HepG2 (cell line): ENCODE measurements around the gene QRSL1. TPM values are rescaled to one million over a fixed set of nuclear protein-coding genes. Genes with fewer than 3 reads are reported as not detected.

Source experiments
- EP300 ChIP-seq, 3 experiments: sonication (generic) in 1 of 3; formaldehyde crosslinking in 1 of 3; IDR thresholded peaks; 2 replicates each; pipeline versions ENCODE4 v1.5.1 to v1.6.1; 2011 to 2020; ENCODE audit warnings: low read depth in 2 of 3, low read length in 2 of 3, borderline replicate concordance in 1 of 3, improper control_type of control experiment in 1 of 3, mild to moderate bottlenecking in 1 of 3, missing genetic modification reagents in 1 of 3, moderate library complexity in 1 of 3
- ETV6 ChIP-seq: sonication (generic); formaldehyde crosslinking; conservative IDR thresholded peaks from 2 replicates; pipeline ENCODE4 v1.4.0; 2020; ENCODE audit warnings: missing genetic modification reagents
- KMT2A ChIP-seq: sonication (generic); formaldehyde crosslinking; IDR thresholded peaks from 2 replicates; pipeline ENCODE4 v1.4.0; 2020; ENCODE audit warnings: missing genetic modification reagents
- MBD4 ChIP-seq: IDR thresholded peaks from 2 replicates; pipeline ENCODE4 v1.6.1; 2012; ENCODE audit warnings: low read length, inconsistent platforms, borderline replicate concordance
- PRPF4 ChIP-seq: fragments of 200-400 bp; formaldehyde crosslinking; IDR thresholded peaks from 2 replicates; pipeline ENCODE4 v1.6.1; 2016; ENCODE audit warnings: low read length, low read depth; ENCODE audit not compliant: poor library complexity, severe bottlenecking
- ZNF337 ChIP-seq: sonication (generic); formaldehyde crosslinking; IDR thresholded peaks from 2 replicates; pipeline ENCODE4 v1.5.1; 2020; ENCODE audit warnings: missing genetic modification reagents, low read depth, mild to moderate bottlenecking, borderline replicate concordance
- ZNF550 ChIP-seq: sonication (generic); formaldehyde crosslinking; IDR thresholded peaks from 2 replicates; pipeline ENCODE4 v1.4.0; 2020; ENCODE audit warnings: mild to moderate bottlenecking, missing genetic modification reagents, borderline replicate concordance
- ZNF75D ChIP-seq: sonication (generic); formaldehyde crosslinking; IDR thresholded peaks from 2 replicates; pipeline ENCODE4 v1.8.1; 2023; ENCODE audit warnings: missing genetic modification reagents, mild to moderate bottlenecking, borderline replicate concordance
- polyA plus RNA-seq, 8 experiments: library from polyadenylated mRNA; depleted of rRNA in 3 of 8; stranded (reverse) in 7 of 8; unstranded in 1 of 8; fragments of >200 nt; fragmentation: Illumina TruSeq in 4 of 8; extraction: Trizol in 4 of 8; gene quantifications; 2 replicates each; pipeline versions ENCODE4 v1.2.1 to v1.2.3, GENCODE V29; 2011 to 2016; ENCODE audit warnings: low read depth in 4 of 8, missing spikeins in 1 of 8, mixed read lengths in 1 of 8; ENCODE audit not compliant: insufficient read depth in 1 of 8
- total RNA-seq, 5 experiments: library from RNA; depleted of rRNA; stranded (reverse); fragments of >200 nt; fragmentation: Illumina TruSeq; extraction: Trizol; gene quantifications; 2 replicates each; pipeline ENCODE4 v1.2.3, GENCODE V29; 2016; ENCODE audit warnings: low read depth in 1 of 5
- TF ChIP-seq, protein P1 (sequence below): sonication (generic); formaldehyde crosslinking; IDR thresholded peaks from 2 replicates; pipeline ENCODE4 v1.4.0; 2020; ENCODE audit warnings: mild to moderate bottlenecking, missing genetic modification reagents
- TF ChIP-seq, protein P2 (sequence below): sonication (generic); formaldehyde crosslinking; IDR thresholded peaks from 2 replicates; pipeline ENCODE4 v1.4.0; 2020; ENCODE audit warnings: low read depth, mild to moderate bottlenecking, missing genetic modification reagents
- TF ChIP-seq, protein P3 (sequence below): sonication (generic); formaldehyde crosslinking; IDR thresholded peaks from 2 replicates; pipeline ENCODE4 v1.4.0; 2020; ENCODE audit warnings: mild to moderate bottlenecking, low read depth, missing genetic modification reagents
- TF ChIP-seq, protein P4 (sequence below), 2 experiments: sonication (generic) in 1 of 2; formaldehyde crosslinking in 1 of 2; IDR thresholded peaks; 2 replicates each; pipeline versions ENCODE4 v1.5.1 to v1.6.1; 2011 to 2020; ENCODE audit warnings: borderline replicate concordance in 1 of 2, low read depth in 1 of 2, low read length in 1 of 2, mild to moderate bottlenecking in 1 of 2, missing genetic modification reagents in 1 of 2, moderate library complexity in 1 of 2

QRSL1 gene
- total and polyA plus RNA-seq, 2 of the 13 experiments (the other 11 are each of a cell fraction or from before 2014, with no cell fraction given), result 8.2 to 22.3 TPM

DNA sequence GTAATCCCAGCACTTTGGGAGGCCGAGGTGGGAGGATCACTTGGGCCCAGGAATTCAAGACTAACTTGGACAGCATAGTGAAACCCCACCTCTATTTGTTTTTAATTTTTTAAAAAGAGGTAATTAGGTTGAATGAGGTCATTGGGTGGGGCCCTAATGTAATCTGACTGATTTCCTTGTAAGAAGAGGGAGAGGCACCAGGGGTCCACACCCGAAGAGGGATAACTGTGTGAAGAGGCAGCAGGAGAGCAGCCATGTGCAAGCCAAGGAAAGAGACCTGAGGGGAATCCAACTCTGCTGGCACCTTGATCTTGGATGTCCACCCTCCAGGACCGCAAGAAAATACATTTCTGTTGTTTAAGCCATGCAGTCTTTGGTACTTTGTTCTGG lies 63.4 kb downstream of the QRSL1 start (continued):
- TF ChIP-seq, protein P1, sequence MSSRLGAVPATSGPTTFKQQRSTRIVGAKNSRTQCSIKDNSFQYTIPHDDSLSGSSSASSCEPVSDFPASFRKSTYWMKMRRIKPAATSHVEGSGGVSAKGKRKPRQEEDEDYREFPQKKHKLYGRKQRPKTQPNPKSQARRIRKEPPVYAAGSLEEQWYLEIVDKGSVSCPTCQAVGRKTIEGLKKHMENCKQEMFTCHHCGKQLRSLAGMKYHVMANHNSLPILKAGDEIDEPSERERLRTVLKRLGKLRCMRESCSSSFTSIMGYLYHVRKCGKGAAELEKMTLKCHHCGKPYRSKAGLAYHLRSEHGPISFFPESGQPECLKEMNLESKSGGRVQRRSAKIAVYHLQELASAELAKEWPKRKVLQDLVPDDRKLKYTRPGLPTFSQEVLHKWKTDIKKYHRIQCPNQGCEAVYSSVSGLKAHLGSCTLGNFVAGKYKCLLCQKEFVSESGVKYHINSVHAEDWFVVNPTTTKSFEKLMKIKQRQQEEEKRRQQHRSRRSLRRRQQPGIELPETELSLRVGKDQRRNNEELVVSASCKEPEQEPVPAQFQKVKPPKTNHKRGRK (CRISPR knock-in tag), result no peak
- TF ChIP-seq ETV6 (CRISPR knock-in tag) (no peak), EP300 (IDR thresholded peaks at IDR 0.05; ENCODE audit: low read depth in 2 of 2, low read length in 2 of 2) (no peak), EP300 (CRISPR knock-in tag; IDR thresholded peaks at IDR 0.05; ENCODE audit: borderline replicate concordance) (no peak), PRPF4 (no peak), ZNF550 (no peak), ZNF337 (CRISPR knock-in tag) (no peak), KMT2A (CRISPR knock-in tag) (no peak), ZNF75D (CRISPR knock-in tag) (no peak), MBD4 (no peak)
- TF ChIP-seq, protein P2, sequence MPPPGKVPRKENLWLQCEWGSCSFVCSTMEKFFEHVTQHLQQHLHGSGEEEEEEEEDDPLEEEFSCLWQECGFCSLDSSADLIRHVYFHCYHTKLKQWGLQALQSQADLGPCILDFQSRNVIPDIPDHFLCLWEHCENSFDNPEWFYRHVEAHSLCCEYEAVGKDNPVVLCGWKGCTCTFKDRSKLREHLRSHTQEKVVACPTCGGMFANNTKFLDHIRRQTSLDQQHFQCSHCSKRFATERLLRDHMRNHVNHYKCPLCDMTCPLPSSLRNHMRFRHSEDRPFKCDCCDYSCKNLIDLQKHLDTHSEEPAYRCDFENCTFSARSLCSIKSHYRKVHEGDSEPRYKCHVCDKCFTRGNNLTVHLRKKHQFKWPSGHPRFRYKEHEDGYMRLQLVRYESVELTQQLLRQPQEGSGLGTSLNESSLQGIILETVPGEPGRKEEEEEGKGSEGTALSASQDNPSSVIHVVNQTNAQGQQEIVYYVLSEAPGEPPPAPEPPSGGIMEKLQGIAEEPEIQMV (CRISPR knock-in tag), result no peak
- TF ChIP-seq, protein P3, sequence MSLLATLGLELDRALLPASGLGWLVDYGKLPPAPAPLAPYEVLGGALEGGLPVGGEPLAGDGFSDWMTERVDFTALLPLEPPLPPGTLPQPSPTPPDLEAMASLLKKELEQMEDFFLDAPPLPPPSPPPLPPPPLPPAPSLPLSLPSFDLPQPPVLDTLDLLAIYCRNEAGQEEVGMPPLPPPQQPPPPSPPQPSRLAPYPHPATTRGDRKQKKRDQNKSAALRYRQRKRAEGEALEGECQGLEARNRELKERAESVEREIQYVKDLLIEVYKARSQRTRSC (CRISPR knock-in tag), result no peak
- TF ChIP-seq, protein P4, sequence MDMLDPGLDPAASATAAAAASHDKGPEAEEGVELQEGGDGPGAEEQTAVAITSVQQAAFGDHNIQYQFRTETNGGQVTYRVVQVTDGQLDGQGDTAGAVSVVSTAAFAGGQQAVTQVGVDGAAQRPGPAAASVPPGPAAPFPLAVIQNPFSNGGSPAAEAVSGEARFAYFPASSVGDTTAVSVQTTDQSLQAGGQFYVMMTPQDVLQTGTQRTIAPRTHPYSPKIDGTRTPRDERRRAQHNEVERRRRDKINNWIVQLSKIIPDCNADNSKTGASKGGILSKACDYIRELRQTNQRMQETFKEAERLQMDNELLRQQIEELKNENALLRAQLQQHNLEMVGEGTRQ (IDR thresholded peaks at IDR 0.05; ENCODE audit: low read depth, low read length), result no peak
- TF ChIP-seq, protein P4 (CRISPR knock-in tag; IDR thresholded peaks at IDR 0.05; ENCODE audit: borderline replicate concordance), result no peak
